ENCODE results near the gene PARP12.

Gene PARP12

DNA sequence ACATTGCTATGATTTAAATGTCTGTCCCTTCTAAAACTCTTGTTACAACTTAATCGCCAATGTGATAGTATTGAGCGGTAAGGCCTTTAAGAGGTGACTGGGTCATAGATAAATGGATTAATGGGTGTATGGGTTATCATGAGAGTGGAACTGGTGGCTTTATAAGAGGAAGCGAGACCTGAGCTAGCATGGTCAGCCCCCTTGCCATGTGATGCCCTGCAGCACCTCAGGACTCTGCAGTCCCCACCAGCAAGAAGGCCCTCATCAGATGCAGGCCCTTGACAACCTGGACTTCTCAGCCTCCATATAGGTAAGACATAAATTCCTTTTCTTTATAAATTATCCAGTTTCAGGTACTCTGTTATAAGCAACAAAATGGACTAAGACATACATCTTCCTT, 15.6 kb downstream of the PARP12 start:
- H3K4me3 ChIP-seq (ENCODE audit: low read depth, low read length): no peak overlapping the region
- DNase-seq (ENCODE audit: low read depth): no peak
- TF ChIP-seq, protein P1, sequence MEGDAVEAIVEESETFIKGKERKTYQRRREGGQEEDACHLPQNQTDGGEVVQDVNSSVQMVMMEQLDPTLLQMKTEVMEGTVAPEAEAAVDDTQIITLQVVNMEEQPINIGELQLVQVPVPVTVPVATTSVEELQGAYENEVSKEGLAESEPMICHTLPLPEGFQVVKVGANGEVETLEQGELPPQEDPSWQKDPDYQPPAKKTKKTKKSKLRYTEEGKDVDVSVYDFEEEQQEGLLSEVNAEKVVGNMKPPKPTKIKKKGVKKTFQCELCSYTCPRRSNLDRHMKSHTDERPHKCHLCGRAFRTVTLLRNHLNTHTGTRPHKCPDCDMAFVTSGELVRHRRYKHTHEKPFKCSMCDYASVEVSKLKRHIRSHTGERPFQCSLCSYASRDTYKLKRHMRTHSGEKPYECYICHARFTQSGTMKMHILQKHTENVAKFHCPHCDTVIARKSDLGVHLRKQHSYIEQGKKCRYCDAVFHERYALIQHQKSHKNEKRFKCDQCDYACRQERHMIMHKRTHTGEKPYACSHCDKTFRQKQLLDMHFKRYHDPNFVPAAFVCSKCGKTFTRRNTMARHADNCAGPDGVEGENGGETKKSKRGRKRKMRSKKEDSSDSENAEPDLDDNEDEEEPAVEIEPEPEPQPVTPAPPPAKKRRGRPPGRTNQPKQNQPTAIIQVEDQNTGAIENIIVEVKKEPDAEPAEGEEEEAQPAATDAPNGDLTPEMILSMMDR (IDR thresholded peaks at IDR 0.05; ENCODE audit: low read depth, low read length, missing control alignments): no peak

DNA sequence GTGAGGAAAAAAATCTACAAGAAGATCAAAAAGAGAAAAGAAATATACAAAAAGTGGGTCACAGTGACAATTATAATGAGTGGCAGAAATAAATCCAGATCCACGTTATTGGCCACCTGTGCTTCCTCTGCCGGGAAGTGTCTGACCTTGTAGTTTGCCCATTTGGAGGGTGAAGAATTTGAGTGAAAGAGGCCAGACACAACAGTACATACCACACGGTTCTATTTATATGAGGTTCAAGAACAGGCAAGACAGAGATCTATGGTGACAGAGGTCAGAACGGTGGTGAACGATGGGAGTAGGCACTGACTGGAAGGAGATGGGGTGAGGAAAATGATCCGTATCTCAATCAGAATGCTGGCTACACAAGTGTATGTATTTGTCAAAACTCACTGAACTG, 17.1 kb downstream of the PARP12 start:
- no peak overlapping the region for H3K4me3 ChIP-seq (ENCODE audit: low read depth, low read length)
- DNase-seq (ENCODE audit: low read depth): no peak
- TF ChIP-seq, protein P1 (IDR thresholded peaks at IDR 0.05; ENCODE audit: low read depth, low read length, missing control alignments): no peak

DNA sequence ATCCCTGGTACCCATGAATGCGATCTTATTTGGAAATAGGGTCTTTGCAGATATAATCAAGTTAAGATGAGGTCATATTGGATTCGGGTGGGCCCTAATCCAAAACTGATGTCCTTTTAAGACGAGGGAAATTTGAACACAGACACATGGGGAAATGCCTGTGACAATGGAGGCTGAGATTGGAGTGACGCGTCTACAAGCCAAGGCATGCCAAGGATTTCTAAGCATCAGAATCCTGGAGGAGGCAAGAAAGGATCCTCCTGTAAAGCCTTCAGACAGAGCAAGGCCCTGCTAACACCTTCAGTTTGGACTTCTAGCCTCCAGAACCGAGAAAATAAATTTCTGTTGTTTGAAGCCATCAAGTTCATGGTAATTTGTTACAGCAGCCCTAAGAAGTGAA, 18.5 kb downstream of the PARP12 start:
- no peak overlapping the region for H3K4me3 ChIP-seq (ENCODE audit: low read depth, low read length)
- DNase-seq (ENCODE audit: low read depth): no peak
- TF ChIP-seq, protein P1 (IDR thresholded peaks at IDR 0.05; ENCODE audit: low read depth, low read length, missing control alignments): no peak

DNA sequence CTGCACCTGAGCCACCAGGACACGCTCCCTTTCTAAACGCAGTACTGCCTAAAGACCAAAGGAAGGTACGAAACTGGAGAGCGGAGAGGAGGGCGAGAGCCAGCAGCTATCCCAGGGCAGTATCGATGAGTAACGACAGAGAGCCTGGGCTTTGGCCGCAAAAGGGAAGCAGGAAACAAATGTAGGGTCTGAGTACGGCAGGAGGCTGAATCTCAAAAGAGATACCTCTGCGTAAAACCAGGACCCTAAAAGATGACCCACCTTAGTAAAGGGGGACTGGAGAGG, 20.4 kb downstream of the PARP12 start:
- H3K4me3 ChIP-seq (ENCODE audit: low read depth, low read length): no peak overlapping the region
- TF ChIP-seq, protein P1 (IDR thresholded peaks at IDR 0.05; ENCODE audit: low read depth, low read length, missing control alignments): no peak
- no peak for DNase-seq (ENCODE audit: low read depth)

DNA sequence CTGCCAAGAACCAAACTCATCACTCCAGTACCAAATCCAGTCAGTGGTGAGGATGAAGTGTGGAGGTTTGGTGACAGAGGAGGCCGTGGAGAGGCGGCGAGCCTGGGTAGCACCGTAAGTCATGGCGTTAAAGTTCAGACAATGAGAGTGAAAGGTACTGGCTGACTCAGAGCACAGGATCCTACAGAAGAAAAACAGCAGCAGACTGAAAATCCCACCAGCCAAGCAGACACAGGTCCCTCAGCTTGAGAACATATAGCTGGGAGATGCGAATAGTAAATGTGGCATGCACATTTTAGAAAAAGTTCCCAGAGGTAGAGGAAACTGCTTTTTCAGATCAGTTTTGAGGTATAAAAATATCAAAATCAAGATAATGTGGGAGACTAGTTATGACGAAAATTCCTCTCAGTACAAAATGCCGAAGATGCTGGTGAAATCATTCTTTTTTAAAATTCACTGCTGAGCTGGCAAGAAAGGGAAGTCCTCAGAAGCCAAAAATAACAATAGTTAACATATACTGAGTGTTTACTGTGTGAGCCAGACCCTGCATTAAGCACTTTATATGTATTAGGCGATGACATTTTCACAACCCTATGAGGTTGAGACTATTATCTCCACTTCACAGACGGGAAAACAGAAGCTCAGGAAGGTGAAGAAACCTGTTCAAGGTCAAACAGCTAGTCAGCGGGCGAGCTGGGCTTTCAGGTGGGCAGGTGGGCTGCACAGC, 20.9 kb downstream of the PARP12 start:
- H3K4me3 ChIP-seq (ENCODE audit: low read depth, low read length): no peak overlapping the region
- TF ChIP-seq, protein P1 (IDR thresholded peaks at IDR 0.05; ENCODE audit: low read depth, low read length, missing control alignments): no peak
- DNase-seq (ENCODE audit: low read depth): no peak

DNA sequence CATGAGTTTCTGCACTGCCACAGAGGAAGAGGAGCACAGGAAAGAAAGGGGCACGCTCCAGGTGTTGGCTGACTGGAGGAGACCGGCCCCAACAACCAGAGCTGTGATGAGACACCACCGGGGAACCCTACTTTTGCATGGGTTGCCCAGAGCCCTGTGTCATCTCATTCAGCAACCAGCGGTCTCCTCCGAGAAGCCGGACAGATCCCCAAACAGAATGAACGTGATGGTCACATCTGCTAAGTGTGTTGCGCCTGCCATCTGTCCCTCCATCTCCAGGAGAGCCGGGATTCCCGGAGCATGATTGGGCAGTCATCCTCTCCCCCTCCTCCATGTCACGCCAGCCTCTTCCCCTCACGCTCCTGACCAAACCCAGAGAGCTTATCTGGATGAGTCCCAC, 22.9 kb downstream of the PARP12 start:
- TF ChIP-seq, protein P1 (IDR thresholded peaks at IDR 0.05; ENCODE audit: low read depth, low read length, missing control alignments): no peak
- no peak for DNase-seq (ENCODE audit: low read depth)
- no peak overlapping the region for H3K4me3 ChIP-seq (ENCODE audit: low read depth, low read length)

DNA sequence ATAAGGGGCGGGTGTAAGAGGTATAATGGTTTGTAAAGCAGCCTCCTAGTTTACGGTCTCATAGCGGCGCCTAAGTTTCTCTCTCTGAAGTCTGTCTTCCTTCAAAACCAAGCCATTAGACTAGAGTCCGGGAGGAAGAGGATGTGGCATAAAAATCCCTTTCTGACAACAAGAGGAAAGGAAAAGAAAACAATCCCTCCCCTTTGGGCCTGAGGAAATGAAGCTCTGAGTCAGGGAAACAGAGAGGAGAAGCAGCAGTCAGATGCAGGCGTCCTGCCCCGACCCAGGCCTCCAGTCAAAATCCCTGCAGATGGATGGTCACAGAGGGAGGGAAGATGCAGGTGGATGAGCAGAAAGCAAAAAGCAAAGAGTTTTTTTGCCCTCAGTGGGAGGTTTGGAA, 23.7 kb downstream of the PARP12 start:
- no peak for DNase-seq (ENCODE audit: low read depth)
- TF ChIP-seq, protein P1 (IDR thresholded peaks at IDR 0.05; ENCODE audit: low read depth, low read length, missing control alignments): no peak
- no peak overlapping the region for H3K4me3 ChIP-seq (ENCODE audit: low read depth, low read length)
